GM04503 (cell line): ENCODE measurements around the gene PAPLN.
"Not testable (repeated sequence)": the region's sequence is repeated elsewhere in the genome, so short reads cannot be mapped to it uniquely, and the experiment has no call there.

Source experiments
- DNase-seq: peaks from one replicate; pipeline ENCODE4 v3.0.0-alpha.2; 2012; ENCODE audit warnings: low read depth

Gene PAPLN

GRCh38 chr14:73237219-73237785 is at the start of gene PAPLN:
Gene PAPLN, plus strand, starts transcription at chr14:73237506. Its CDS starts 2,273 bp downstream, at chr14:73239779.
- no peak for DNase-seq

GRCh38 chr14:73188501-73188911 is 48.8 kb upstream of the PAPLN start:
- no peak for DNase-seq

- no peak for DNase-seq
These were observed 47.7 kb upstream of the PAPLN start for GRCh38 chr14:73189651-73190050.

- no peak for DNase-seq
These were observed 45.9 kb upstream of the PAPLN start for GRCh38 chr14:73191441-73191840.

GRCh38 chr14:73194306-73194705 is 43.0 kb upstream of the PAPLN start:
- DNase-seq = not testable (repeated sequence)

GRCh38 chr14:73198253-73198652 is 39.1 kb upstream of the PAPLN start:
- DNase-seq = no peak

- no peak for DNase-seq
These were observed 33.8 kb upstream of the PAPLN start for GRCh38 chr14:73203527-73203926.

- DNase-seq = no peak
These were observed 29.7 kb upstream of the PAPLN start for GRCh38 chr14:73207615-73208014.

GRCh38 chr14:73208390-73208789 is 28.9 kb upstream of the PAPLN start:
- no peak for DNase-seq

GRCh38 chr14:73208846-73209245 is 28.5 kb upstream of the PAPLN start:
- no peak for DNase-seq

- no peak for DNase-seq
These were observed 27.4 kb upstream of the PAPLN start for GRCh38 chr14:73209953-73210352.

GRCh38 chr14:73211251-73212040 is 25.9 kb upstream of the PAPLN start:
- no peak for DNase-seq

GRCh38 chr14:73216030-73216429 is 21.3 kb upstream of the PAPLN start:
- DNase-seq = no peak

- DNase-seq = no peak
These were observed 19.9 kb upstream of the PAPLN start for GRCh38 chr14:73217411-73217810.

- no peak for DNase-seq
These were observed 17.2 kb upstream of the PAPLN start for GRCh38 chr14:73220061-73220460.

- DNase-seq = no peak
These were observed 16.7 kb upstream of the PAPLN start for GRCh38 chr14:73220634-73221033.

GRCh38 chr14:73221945-73222344 is 15.4 kb upstream of the PAPLN start:
- peak; percentile 32 for DNase-seq

GRCh38 chr14:73223049-73223448 is 14.3 kb upstream of the PAPLN start:
- DNase-seq = no peak

- no peak for DNase-seq
These were observed 11.8 kb upstream of the PAPLN start for GRCh38 chr14:73225496-73225895.

GRCh38 chr14:73227812-73228781 is 9.2 kb upstream of the PAPLN start:
- peak; percentile 33 for DNase-seq

- DNase-seq = no peak
These were observed 7.3 kb upstream of the PAPLN start for GRCh38 chr14:73230051-73230450.

- DNase-seq = no peak
These were observed 5.1 kb upstream of the PAPLN start for GRCh38 chr14:73231981-73232851.
